HCT116 (cell line): ENCODE data around the gene R3HDM1. TPM values are rescaled to one million over a fixed set of nuclear protein-coding genes. Genes with fewer than 3 reads are reported as not detected.
"Not testable (repeated sequence)": the region's sequence is repeated elsewhere in the genome, so short reads cannot be mapped to it uniquely, and the experiment has no call there.

Source experiments
- ATAC-seq: fragments of 200-7000 bp; cut with Tn5 transposase; 2 replicates; pipeline ENCODE4 v1.9.1; 2020; ENCODE audit warnings: mild to moderate bottlenecking, moderate library complexity
- BruUV-seq: library from RNA; stranded (reverse); fragments of 400-500 nt; replicated peaks from 2 replicates; lab custom pipeline; 2021; lab: Mats Ljungman, UMichigan
- CTCF ChIA-PET: fragments of 300-600 bp; sonication (Branson Sonifier 250); formaldehyde crosslinking; loops from one replicate; lab custom pipeline; 2021; ENCODE audit warnings: antibody characterized with exemption; lab: Charles Lee
- POLR2A ChIA-PET: fragments of 300-600, 350-600 bp; sonication (Branson Sonifier 250); formaldehyde crosslinking; loops from one replicate; lab custom pipeline; 2021; ENCODE audit warnings: antibody characterized with exemption; lab: Charles Lee
- RAD21 ChIA-PET, 2 experiments: fragments of 300-600 bp; sonication (Branson Sonifier 250); formaldehyde crosslinking; loops; one replicate each; lab custom pipeline; 2023; ENCODE audit warnings: low total read pairs in 2 of 2; ENCODE audit not compliant: uncharacterized antibody in 2 of 2, unreplicated experiment in 2 of 2, low non-redundant PET in 1 of 2; lab: Charles Lee
- DNase-seq: peaks from one replicate; pipeline ENCODE4 v3.0.0-alpha.2; 2010; ENCODE audit warnings: low read depth, low spot score
- H2AFZ ChIP-seq: fragments of 200-600 bp; shearing (Covaris generic), sonication (generic); 2 replicates; pipeline ENCODE4 v1.6.1; 2017; ENCODE audit warnings: low read depth, mixed run types, mixed read lengths, antibody characterized with exemption, low read length; ENCODE audit not compliant: poor library complexity, severe bottlenecking
- H3K27ac ChIP-seq: 2 replicates; pipeline ENCODE4 v1.5.1; 2012; ENCODE audit warnings: low read depth, low read length
- H3K27me3 ChIP-seq: fragments of 200-600 bp; sonication (generic); 2 replicates; pipeline ENCODE4 v1.6.1; 2016; ENCODE audit warnings: mixed run types, low read length, mixed read lengths; ENCODE audit not compliant: insufficient read depth
- H3K36me3 ChIP-seq, 2 experiments: fragments of 200-500 bp in 1 of 2; fragments of 200-600 bp in 1 of 2; sonication (Bioruptor generic) in 1 of 2; sonication (generic) in 1 of 2; 2 replicates each; pipeline versions ENCODE4 v1.5.1 to v1.6.1; 2014 to 2016; ENCODE audit warnings: low read length in 2 of 2, inconsistent platforms in 1 of 2, mixed read lengths in 1 of 2, mixed run types in 1 of 2; ENCODE audit not compliant: insufficient read depth in 2 of 2, control insufficient read depth in 1 of 2
- H3K4me1 ChIP-seq, 2 experiments: fragments of 200-600 bp in 1 of 2; sonication (generic) in 1 of 2; 2 replicates each; pipeline versions ENCODE4 v1.5.1 to v1.6.1; 2012 to 2017; ENCODE audit warnings: low read length in 2 of 2, inconsistent platforms in 1 of 2, mild to moderate bottlenecking in 1 of 2, mixed read lengths in 1 of 2, mixed run types in 1 of 2, moderate library complexity in 1 of 2; ENCODE audit not compliant: insufficient read depth in 2 of 2, control insufficient read depth in 1 of 2
- H3K4me2 ChIP-seq: fragments of 200-600 bp; sonication (generic); 2 replicates; pipeline ENCODE4 v1.6.1; 2017; ENCODE audit warnings: mixed run types, low read length, mixed read lengths
- H3K4me3 ChIP-seq, 2 experiments: fragments of 200-600 bp in 1 of 2; sonication (generic) in 1 of 2; replicated peaks in 1 of 2; 2 replicates each; pipeline ENCODE4 v1.5.1; 2011 to 2016; ENCODE audit warnings: low read length in 2 of 2, control low read depth in 1 of 2, low read depth in 1 of 2, mild to moderate bottlenecking in 1 of 2, mixed read lengths in 1 of 2, mixed run types in 1 of 2
- H3K79me2 ChIP-seq: fragments of 200-600 bp; sonication (generic); 2 replicates; pipeline ENCODE4 v1.6.1; 2017; ENCODE audit warnings: mild to moderate bottlenecking, mixed run types, low read length, moderate library complexity, mixed read lengths; ENCODE audit not compliant: insufficient read depth
- H3K9ac ChIP-seq: fragments of 200-600 bp; sonication (generic); 2 replicates; pipeline ENCODE4 v1.6.1; 2016; ENCODE audit warnings: low read length, mixed read lengths
- H3K9me2 ChIP-seq: fragments of 200-600 bp; sonication (generic), shearing (Covaris generic); 2 replicates; pipeline ENCODE4 v1.6.1; 2017; ENCODE audit warnings: mixed run types, mild to moderate bottlenecking, moderate library complexity; ENCODE audit not compliant: insufficient read depth
- H3K9me3 ChIP-seq, 2 experiments: fragments of 200-500 bp in 1 of 2; fragments of 200-600 bp in 1 of 2; sonication (Bioruptor generic) in 1 of 2; sonication (generic) in 1 of 2; 2 replicates each; pipeline ENCODE4 v1.6.1; 2014 to 2017; ENCODE audit warnings: low read length in 2 of 2, mixed read lengths in 2 of 2, inconsistent platforms in 1 of 2, low read depth in 1 of 2, mild to moderate bottlenecking in 1 of 2, mixed run types in 1 of 2, moderate library complexity in 1 of 2; ENCODE audit not compliant: control insufficient read depth in 1 of 2, insufficient read depth in 1 of 2
- H4K20me1 ChIP-seq: fragments of 200-600 bp; sonication (generic), shearing (Covaris generic); 2 replicates; pipeline ENCODE4 v1.6.1; 2017; ENCODE audit warnings: mixed run types, mild to moderate bottlenecking, moderate library complexity; ENCODE audit not compliant: insufficient read depth
- CBX3 ChIP-seq: IDR thresholded peaks from 2 replicates; pipeline ENCODE4 v1.6.1; 2012; ENCODE audit warnings: low read depth
- EZH2 ChIP-seq: fragments of 200-600 bp; sonication (generic); IDR thresholded peaks from 2 replicates; pipeline ENCODE4 v1.6.1; 2017; ENCODE audit warnings: antibody characterized with exemption, mixed run types
- FOSL1 ChIP-seq: IDR thresholded peaks from 2 replicates; pipeline ENCODE4 v1.6.1; 2012; ENCODE audit warnings: low read depth
- JUND ChIP-seq: IDR thresholded peaks from 2 replicates; pipeline ENCODE4 v1.6.1; 2012
- POLR2A ChIP-seq: IDR thresholded peaks from 2 replicates; pipeline ENCODE4 v1.7.0; 2011; ENCODE audit warnings: borderline replicate concordance; ENCODE audit not compliant: insufficient read depth, insufficient read length; ENCODE audit errors: extremely low read depth
- intact Hi-C: fragments of 100-400 bp; cut with micrococcal nuclease; formaldehyde crosslinking; loops from 2 replicates; pipeline ENCODE4 v1.10.0; 2022
- total RNA-seq: library from RNA; stranded (reverse); gene quantifications from one replicate; pipeline ENCODE4 v1.2.1, GENCODE V29; 2021; ENCODE audit not compliant: unreplicated experiment
- TF ChIP-seq, protein P1 (sequence below): IDR thresholded peaks from 2 replicates; pipeline ENCODE4 v1.6.1; 2011; ENCODE audit warnings: mild to moderate bottlenecking, low read length, moderate library complexity; ENCODE audit not compliant: insufficient replicate concordance; ENCODE audit errors: extremely low read depth

The R3HDM1 gene
- total RNA-seq, 1 experiment from 2014 or later: 43.1 TPM

DNA sequence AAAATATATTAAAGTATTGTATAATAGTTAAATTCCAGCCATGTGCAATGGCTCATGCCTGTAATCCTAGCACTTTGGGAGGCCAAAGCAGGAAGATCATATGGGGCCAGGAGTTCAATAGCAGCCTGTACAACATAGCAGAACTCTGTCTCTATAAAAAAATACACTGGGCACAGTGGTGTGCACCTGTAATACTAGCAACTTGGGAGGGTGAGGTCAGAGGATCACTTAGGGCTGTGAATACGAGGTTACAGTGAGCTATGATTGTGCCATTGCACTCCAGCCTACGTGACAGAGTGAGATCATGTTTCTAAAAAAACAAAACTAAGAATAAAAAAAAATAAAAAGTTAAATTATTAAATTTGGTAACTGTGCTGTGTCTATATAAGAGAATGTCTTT, 36.4 kb upstream of the R3HDM1 start:
- Histone ChIP-seq H3K27me3 (no peaks in the 10 kb centered on the region), H3K4me2 (no peak overlapping the region), H3K36me3 (no peaks in the 10 kb centered on the region; a peak in 1 of 4 replicates), H3K27ac (no peak overlapping the region), H4K20me1 (no peaks in the 10 kb centered on the region), H3K4me3 (no peak overlapping the region), H3K9me3 (peaks cover 5 to 7% of the 10 kb centered on the region in 2 experiments; a peak in 1 of 4 replicates), H3K79me2 (no peaks in the 10 kb centered on the region; the same call in 1 of the 2 replicates), H3K4me1 (no peaks in the 10 kb centered on the region), H3K9ac (no peak overlapping the region), H3K9me2 (no peaks in the 10 kb centered on the region), H2AFZ (no peak overlapping the region)
- POLR2A ChIA-PET: no interaction called here
- no peak for DNase-seq
- RAD21 ChIA-PET: no interaction called here
- no peak for TF ChIP-seq FOSL1
- TF ChIP-seq POLR2A: no peak
- TF ChIP-seq JUND: no peak
- TF ChIP-seq EZH2: no peak
- TF ChIP-seq, protein P1, sequence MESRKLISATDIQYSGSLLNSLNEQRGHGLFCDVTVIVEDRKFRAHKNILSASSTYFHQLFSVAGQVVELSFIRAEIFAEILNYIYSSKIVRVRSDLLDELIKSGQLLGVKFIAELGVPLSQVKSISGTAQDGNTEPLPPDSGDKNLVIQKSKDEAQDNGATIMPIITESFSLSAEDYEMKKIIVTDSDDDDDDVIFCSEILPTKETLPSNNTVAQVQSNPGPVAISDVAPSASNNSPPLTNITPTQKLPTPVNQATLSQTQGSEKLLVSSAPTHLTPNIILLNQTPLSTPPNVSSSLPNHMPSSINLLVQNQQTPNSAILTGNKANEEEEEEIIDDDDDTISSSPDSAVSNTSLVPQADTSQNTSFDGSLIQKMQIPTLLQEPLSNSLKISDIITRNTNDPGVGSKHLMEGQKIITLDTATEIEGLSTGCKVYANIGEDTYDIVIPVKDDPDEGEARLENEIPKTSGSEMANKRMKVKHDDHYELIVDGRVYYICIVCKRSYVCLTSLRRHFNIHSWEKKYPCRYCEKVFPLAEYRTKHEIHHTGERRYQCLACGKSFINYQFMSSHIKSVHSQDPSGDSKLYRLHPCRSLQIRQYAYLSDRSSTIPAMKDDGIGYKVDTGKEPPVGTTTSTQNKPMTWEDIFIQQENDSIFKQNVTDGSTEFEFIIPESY: no peak
- ATAC-seq: no peak
- BruUV-seq: no TSS peak
- CTCF ChIA-PET: no interaction called here
- intact Hi-C loops: no loop called here

DNA sequence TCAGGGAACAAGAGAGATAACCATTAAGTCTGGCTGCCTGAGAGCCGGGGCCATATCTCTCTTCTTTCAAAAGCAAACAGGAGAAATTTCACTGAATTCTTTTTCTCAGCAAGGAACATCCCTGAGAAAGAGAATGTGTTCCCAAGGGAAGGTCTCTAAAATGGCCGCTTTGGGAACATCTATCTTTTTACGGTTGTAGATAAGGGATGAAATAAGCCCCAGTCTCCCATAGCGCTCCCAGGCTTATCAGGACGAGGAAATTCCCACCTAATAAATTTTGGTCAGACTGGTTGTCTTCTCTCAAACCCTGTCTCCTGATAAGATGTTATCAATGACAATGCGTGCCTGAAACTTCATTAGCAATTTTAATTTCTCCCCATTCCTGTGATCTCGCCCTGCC, 32.7 kb upstream of the R3HDM1 start:
- H3K9me3 ChIP-seq, POLR2A ChIA-PET, CTCF ChIA-PET, BruUV-seq, H3K4me1 ChIP-seq, intact Hi-C loops, H3K36me3 ChIP-seq, H3K27ac ChIP-seq, H3K27me3 ChIP-seq, H3K9me2 ChIP-seq, H2AFZ ChIP-seq, DNase-seq, RAD21 ChIA-PET, H3K79me2 ChIP-seq, H3K4me2 ChIP-seq: not testable (repeated sequence)
- TF ChIP-seq CBX3: peak; percentile 61; the same call in 1 of the 2 replicates
- TF ChIP-seq, all 23 proteins: peak for 1; not testable (repeated sequence) for 22
- not testable (repeated sequence) for H3K4me3 ChIP-seq, H4K20me1 ChIP-seq, H3K9ac ChIP-seq, ATAC-seq
